ENCODE results near the gene KLHL36.

KLHL36 gene

DNA sequence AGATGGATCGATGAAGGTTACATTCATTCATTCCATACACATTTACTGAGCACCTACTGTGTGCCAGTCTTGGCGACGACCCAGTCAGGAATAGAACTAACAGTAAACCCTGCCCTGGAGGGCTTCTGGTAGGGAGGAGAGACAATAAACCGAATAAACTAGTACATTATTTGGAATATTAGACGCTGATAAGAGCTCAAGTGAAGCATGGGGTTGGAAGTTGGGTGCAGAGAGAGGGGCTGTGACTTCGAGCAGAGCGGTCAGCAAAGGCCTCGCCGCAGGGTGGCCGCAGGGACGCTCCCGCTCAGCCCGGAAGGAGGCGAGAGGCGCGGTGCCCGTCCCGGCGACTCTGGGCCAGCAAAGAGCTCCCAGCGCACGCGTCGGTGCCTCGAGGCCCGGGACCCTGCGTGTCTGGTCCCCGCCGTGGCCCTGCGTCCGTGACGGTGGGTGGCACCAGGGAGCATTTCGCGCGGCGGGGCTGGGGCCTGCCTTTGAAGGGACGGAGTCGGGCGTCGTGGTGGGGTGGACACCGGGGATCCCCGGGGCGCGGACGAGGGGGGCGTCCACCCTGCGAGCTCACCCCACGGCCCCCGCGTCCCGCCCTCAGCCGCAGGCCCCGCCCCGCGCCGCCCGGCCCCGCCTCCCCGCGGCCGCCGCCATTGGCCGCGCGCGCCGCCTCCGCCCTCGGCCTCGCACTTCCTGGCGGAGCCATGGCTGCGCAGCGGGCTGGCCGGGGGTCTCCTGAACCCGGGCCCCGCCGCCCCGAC is at the start of gene KLHL36:
KLHL36 (plus strand) TSS at position 684 of the 767 bp plus-strand sequence. CDS start 2,357 bp downstream, outside the sequence.
- peak; percentile 80 for DNase-seq

DNA sequence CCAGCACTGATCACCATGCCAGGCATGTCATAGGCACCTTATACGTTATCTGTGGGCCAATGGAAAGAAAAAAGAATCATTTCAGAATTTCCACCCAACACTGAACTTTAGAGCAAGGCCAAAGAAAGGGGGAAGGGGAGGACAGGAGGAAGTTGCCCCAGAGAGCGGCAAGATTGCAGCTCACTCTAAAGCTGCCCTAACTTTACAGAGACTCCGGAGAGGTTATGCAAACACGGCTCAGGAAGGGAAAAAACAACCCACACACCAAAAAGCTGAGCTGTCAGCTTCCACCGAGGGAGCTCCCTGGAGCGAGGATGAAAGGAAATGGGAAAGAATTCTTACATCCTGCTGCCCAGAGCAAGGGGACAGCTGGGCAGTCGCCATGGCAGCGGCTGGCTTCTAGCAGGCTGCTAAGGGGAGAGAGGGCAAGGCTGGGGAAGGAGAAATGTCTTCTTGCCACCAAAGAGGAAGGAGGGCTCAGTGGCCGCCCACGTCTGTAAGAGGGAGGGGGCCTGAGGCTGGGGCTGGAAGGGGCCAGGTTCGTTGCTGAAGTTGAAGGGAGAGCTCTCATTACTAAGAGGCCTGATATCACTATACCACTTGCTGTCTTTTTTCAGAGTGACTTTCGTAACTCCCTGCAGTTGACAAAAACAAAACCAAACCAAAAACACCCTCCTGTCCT is 48.6 kb upstream of the KLHL36 start:
- DNase-seq = peak; percentile 82

DNA sequence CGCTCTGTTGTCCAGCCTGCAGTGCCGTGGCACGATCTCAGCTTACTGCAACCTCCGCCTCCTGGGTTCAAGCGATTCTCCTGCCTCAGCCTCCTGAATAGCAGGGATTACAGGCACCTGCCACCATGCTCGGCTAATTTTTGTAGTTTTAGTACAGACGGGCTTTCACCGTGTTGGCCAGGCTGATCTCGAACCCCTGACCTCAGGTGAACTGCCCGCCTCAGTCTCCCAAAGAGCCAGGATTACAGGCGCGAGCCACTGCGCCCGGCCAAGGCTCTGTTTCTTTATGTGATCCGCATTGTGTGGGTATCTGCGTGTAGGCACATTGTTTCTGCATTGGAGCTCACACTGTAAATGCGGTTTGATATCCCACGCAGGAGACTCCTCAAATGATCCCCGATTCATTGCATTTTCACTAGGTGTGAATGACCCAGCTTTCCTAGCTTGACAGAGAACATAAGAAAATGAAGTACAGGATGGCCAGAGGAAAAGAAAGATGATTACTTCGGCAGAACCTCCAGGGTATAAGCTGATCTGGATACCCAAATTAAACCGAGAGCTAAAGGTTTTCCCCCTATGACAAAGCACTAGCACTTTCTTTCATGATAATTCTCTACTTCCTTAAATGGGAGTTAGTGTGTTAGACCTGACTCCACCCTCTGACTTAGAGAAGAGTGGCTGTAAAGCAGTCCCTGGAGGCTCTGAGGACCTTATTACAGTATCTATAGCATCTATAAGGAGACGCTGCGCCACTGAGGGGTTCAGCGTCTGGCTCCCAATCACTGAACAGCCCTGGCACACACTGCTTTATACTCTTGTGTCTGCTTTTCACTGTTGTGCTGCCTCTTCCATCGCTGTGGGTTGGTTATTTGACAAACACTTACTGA is 47.7 kb upstream of the KLHL36 start:
- DNase-seq = peak; percentile 57

DNA sequence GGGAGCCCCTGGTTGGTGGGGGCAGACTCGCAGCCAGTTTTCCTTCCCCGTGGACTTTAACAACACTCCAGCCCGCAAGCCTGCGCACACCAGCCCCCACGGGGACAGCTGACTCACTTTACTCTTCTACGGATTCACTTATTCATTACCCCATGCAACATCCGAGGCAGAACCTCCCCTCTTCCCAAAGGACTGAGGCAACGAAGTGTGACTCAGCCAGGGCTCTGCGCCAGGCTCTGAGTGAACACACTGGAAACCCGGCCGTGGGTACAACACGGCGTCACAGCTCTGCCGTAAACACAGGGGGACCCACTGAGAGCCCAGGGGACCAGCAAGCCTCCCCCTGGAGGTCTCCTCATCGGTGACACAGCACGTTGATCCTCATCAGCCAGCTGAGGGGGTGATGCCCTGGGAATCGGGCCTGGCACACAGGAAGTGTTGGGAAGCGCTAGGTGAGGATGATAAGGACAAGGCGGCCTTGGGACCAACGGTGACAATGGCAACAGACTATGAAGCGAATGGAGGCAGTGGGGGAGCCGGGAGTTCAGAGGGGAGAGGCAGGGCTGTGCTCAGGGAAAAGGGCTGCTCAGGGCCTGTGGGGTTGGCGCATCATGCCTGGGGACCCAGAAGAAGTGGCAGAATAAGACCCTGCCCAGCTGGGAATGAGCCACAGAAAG is 45.0 kb upstream of the KLHL36 start:
- DNase-seq = peak; percentile 80

DNA sequence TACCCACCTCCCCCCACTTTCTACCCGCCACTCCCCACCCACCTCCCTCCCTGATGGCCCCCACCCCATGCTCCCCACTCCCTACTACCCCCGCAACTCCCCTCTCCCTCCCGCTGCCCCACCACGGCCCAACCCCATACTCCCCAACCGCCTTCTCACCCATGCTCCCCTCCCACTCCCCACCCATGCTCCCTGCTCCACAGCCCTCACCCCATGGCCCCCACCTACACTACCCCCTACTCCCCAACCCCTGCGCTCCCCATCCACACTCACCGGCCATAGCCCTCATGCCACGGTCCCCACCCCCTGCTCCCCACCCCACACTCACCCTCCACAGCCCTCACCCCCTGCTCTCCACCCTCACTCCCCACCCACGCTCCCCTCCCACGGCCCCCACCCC is 44.4 kb upstream of the KLHL36 start:
- no peak for DNase-seq

DNA sequence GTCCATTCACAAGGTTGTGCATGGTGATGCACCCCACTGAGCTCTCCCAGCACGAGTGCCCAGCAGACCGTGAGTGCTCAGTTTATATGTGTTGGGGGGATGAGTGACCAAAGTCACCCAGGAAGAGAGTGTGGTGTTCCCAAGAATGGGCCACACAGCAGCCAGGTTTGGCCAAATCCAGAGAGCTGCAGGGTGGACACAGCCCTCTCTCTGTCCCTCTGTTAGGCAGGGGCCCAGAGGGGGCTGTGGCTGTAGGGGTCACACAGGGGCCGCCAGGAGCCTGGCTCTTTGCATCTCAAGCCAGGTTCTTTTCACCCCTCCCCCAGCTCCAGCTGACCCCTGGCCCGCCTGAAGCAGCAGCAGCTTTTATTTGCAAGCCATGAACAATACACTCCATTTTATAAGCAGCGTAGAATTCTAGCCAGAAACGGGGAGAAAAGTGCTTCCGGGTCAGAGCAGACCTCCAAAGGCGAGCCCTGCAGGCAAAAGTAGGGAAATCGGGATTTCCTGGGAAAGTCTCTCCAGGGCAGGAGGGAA is 43.8 kb upstream of the KLHL36 start:
- no peak for DNase-seq

DNA sequence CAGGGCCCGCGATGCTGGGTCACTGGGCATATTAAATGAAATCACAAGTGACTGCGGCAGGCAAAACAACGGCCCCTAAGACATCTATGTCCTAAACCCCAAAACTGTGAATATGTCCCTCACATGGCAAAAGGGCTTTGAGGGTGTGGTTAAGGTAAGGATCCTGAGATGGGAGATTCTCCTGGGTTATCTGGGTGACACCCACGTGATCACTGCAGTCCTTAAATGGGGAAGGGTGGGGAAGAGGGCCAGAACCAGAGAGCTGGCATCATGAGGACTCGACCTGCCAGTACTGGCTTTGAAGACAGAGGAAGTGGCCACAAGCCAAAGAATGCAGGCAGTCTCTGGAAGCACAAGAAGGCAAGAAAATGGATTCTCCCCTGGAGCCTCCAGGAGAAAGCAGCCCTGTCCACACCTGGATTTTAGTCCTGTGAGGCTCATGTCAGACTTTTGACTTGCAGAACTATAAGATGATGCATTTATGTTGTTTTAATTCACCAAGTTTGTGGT is 42.9 kb upstream of the KLHL36 start:
- DNase-seq = no peak

DNA sequence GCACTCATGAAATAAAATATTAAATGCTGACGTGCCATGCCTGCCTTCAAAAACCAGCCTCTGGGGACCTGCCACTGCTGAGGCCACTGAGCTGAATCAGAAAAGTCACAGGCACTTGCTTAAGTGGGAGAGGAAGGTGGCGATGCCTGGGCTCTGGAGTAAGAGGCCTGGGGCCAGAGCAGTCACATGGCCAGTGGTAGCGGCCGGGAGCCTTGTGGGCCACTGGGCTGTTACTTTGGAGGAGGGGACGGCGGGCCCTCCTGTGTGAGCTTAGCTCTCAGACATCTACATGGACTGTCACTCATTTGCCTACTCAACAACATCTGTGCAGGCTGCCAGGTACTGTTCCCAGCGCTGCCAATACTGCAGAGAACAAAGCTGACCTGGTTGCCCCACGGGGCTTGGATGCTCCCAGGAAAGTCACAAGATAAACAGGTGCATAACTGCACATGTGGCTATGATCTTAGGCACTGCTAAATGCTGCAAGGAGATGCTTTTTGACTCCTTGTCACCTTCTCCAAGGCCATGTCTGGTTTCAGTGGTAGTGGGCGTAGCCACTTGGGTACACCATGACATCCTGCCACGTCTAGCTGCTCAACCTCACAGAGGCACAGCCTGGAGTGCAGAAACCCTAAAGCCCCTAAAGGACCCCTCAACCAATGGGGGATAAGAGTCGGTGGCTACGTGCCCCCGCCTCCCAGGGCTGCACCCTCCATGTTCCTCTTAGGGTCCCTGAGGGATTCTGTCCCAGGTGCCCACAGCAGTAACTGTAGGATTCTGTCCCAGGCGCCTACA is 42.0 kb upstream of the KLHL36 start:
- peak; percentile 55 for DNase-seq

DNA sequence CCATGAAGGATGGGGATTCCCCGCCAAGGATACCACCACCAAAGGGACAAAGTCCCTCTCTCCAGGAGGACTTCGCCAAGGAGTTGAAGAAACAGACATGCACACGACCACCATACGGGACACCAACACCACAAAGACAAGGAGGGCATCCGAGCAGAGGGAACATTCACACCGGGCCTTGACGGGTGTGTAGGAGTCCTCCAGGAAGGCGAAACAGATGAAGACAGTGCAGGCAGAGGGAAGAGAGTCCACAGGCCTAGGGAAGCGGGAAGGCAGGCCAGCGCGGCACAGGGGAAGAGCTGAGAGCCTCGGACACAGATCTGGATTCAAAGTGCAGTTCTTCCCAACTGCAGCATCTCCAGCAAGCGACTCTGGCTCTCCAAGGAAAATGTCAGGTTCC is 41.2 kb upstream of the KLHL36 start:
- DNase-seq = no peak

DNA sequence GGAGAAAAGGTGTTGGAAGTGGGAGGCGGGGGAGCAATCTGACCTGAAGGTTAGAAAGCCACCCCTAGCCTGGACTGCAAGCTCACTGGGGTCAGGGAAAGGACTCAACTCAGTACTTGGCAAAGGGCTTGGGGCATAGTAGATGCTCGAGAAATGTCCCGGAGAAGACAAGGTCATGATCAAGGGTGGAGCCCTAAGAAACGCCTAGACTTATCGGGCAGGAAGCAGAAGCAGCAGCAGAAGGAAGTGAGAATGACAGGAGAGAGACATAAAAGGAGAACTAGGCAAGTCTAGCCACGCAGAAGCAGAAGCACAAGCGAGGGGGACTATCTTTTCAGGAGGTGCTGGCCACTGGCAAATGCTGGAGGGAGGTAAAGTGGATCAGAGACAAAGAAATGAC is 40.6 kb upstream of the KLHL36 start:
- DNase-seq = no peak

DNA sequence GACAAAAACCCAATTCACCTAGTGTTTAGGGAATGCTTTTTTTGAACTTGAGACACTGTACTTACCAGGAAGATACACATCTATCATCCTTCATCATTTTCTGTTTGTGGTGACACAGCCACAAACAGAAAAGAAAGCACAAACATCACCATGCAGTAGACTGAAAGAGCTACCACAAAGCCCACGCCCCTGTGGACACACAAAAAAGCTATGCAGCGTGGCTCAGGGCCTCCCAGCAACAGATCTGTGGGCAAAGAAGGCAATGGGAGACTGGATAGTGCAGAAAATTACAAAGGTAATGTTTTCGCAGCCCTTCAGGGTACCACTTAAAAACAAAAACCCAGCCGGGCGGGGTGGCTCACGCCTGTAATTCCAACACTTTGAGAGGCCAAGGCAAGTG is 40.0 kb upstream of the KLHL36 start:
- peak; percentile 57 for DNase-seq

DNA sequence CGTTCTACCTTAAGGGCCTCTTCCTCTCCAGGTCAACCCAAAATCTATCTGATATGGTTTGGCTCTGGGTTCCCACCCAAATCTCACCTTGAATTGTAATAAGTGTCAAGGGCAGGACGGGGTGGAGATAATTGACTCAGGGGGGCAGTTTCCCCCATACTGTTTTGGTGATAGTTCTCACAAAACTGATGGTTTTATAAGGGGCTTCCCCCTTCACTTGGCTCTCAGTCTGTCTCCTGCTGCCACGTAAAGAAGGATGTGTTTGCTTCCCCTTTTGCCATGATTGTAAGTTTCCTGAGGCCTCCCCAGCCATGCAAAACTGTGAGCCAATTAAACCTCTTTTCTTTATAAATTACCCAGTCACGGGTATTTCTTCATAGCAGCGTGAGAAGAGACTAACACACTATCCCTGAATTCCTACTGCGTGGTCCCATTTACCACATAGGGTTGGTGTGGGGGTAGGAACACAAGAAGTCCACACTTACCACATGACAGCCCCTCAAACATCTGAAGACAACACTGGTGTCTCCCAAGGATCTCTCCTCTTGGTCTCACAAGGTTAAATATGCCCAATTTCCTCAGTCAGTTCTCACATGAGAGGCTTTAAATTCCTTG is 38.6 kb upstream of the KLHL36 start:
- no peak for DNase-seq

DNA sequence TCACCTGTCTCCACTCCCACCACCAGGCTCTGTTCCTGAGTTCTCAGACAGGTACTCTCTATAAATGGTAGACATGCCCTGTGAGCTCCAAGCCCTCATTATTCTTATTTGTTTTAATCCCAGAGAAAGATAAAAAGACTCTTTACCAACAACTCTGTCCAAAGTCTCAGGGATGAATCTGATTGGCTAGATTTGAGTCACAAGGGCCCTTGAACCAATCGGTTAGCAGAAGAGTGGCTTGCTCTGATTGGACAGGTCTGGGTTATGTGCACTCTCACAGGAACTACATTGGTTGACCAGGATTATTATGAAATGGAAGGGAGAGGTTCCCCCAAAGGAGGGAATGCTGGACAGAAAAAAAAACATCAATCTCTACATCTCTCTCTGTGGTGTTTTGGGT is 37.9 kb upstream of the KLHL36 start:
- DNase-seq = no peak

DNA sequence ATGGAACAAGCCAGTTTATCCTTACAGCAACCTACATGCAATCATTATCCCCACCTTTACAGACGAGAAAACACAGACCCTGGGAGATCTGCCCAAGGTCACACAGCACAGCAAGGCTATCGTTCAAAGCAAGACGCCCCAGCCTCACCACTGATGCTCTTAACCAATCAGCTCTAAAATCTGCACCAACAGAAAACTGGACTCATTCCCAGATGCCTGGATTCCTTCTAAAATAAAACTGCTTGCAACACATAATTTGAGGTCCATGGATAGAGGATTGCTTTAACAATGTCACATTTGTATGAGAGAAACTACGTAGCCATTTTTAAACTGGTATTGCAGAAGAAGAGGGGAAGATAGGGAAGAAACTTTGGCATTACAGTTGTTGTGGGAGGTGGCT is 37.3 kb upstream of the KLHL36 start:
- DNase-seq = no peak

DNA sequence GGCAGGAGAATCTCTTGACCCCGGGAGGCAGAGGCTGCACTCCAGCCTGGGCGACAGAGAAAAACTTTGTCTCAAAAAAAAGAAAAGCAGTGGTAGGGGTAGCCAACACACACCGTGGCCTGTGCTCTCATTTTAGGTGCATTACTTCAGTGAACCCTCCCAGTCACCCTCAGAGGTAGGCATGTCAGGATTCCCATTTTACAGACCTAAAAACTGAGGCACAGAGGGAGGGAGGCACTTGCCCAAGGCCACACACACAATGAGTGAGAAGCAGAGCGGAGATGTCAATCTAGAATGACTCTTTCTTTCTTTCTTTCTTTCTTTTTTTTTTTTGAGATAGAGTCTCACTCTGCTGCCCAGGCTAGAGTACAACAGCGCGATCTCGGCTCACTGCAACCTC is 35.6 kb upstream of the KLHL36 start:
- DNase-seq = no peak

DNA sequence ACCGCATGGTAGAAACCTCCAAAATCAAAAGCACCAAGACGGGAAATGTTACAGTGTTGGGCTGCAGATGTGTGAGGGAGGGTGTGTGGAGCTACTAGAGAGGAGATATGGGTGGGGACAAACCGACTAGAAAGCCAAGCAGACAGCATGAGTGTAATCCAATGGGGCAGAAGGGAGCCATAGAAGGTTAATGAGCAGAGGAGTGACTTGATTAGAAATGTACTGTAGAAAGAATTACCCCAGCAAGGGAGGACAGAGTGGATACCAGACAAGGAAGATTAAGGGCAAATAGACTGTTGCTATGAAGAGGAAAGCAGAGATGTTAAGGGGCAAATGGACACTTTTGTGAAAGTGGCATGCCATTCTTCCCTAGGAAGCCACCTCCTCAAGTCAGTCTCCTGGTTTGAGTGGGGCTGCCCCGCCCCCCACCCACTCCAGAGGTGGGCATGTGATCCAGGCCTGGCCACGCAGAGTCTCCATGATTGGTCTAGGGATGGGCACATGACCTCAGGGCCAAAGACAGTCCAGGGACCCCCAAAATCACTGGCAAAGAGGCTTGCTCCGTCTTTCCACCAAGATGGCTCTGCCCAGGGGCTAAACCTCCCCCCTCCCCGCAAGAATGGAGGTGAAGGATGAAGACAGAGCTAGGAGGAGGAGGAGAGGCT is 34.8 kb upstream of the KLHL36 start:
- no peak for DNase-seq

DNA sequence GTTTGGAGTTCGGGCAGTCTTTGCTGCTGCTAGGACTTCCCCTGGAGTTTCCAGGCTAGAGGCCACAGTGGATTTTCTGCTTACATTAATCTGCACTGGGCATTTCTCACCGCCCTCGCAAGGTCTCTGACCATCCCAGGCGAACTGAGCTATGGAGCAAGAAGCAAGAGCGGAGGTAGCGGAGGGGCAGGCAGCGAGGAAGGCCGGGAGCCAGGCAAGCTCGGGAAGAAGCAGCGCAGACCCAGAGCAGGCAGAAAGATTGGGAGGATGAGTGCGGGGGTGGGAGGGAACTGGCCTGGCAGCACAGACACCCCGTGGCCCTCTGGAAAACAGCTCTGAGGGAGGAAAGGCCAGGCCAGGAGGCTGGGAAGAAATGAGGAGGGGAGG is 34.2 kb upstream of the KLHL36 start:
- no peak for DNase-seq

DNA sequence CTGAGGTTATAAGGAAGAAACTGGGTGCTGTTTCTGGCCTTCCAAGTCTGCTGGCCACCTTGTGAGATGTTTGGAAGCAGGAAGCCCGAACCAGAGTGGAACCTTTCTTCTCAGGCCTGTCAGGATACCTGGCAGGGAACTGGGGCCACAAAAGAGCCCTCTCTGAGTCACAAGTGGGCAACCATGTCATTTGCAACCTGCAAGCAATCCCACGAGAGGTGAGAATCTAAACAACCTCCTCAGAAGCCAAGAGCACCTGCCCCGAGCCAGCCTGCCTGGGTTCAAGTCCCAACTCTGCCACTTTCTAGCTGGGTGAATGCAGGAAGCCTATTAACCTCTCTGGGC is 33.7 kb upstream of the KLHL36 start:
- DNase-seq = no peak

DNA sequence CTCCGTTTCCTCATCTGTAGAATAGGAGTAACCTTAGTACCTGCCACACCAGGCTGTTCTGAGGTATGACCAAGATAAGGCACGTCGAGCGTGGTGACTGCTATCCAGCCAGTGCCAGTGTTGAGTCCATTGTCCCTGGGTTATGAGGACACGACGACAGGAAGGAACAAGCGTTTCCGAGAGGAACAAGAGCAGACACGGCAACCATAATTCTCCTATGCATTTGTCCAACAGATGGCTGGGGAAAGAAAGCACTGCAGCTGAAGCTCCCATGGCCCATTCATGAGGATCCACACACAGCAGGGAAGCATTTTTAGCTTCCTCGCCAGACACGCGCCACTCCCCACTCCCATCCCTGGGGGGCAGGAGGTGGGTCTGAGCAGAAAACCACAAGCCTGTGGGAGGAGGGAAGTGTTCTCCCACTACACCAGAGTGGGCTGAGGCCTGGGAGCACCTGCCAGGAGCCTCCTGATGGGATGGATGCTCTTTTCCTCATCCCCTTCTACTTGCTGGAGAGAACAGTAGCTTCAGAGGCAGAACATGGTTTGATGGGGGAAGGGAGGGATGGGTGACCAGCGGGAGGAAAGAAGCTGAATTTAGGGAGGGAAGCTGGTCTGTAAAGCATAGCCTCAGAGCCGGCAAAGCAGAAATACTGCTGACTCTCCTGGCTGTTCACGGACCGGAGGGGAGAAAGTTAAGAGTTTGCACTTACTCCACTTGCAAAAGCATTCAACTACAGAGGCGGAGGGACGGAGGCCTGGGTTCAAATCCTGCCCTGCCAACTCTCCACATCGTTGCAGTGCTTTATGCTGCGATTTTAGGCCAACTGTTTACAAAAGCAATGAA is 33.1 kb upstream of the KLHL36 start:
- DNase-seq = no peak

DNA sequence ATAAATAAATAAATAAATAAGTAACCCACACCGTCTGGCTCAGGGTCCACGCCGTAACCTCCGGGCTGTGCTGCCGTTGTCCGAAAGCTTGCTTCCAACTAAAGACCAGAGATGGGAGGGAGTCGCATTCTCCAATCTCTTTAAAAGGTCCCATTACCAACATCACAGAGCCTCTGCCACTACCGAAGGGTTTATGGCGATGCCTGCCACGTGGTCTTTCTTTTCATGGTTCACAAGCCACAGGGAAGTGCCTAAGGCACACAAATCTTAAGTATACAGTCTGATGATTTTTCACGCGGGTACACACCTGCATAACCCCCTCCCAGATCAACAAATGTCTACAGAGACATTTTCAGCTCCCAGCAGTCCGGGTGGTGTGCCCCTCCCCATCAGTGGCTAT is 31.8 kb upstream of the KLHL36 start:
- DNase-seq = no peak

Data from stimulated activated CD8-positive, alpha-beta memory T cell treated with anti-CD3 and anti-CD28 coated beads, Interleukin-4, amount 100 ng/mL, for 48 hours (primary cell).